CD4-positive, alpha-beta T cell (primary cell): ENCODE results near the gene TOX3. TPM values are rescaled to one million over a fixed set of nuclear protein-coding genes. Genes with fewer than 3 reads are reported as not detected.

Experiments used
- ATAC-seq: fragments of 200-7000 bp; cut with Tn5 transposase; one replicate; pipeline ENCODE4 v1.10.0; 2022; ENCODE audit warnings: mild to moderate bottlenecking; ENCODE audit not compliant: poor library complexity
- CTCF ChIA-PET: fragments of 350-600 bp; sonication (Branson Sonifier 250); formaldehyde crosslinking; loops from one replicate; lab custom pipeline; 2021; ENCODE audit warnings: antibody characterized with exemption, inconsistent platforms; lab: Charles Lee
- POLR2A ChIA-PET: fragments of 350-600 bp; sonication (Branson Sonifier 250); formaldehyde crosslinking; loops from one replicate; lab custom pipeline; 2021; ENCODE audit warnings: antibody characterized with exemption, inconsistent platforms; lab: Charles Lee
- DNase-seq, 14 experiments: peaks; one replicate each; pipeline ENCODE4 v3.0.0-alpha.2; 2013 to 2020; ENCODE audit warnings: mixed read lengths in 2 of 14
- H3K27ac ChIP-seq, 2 donors: one replicate each; pipeline versions ENCODE4 v1.5.1 to v1.7.0; 2013; ENCODE audit warnings: low read length in 2 of 2, low read depth in 1 of 2, mild to moderate bottlenecking in 1 of 2
- H3K27me3 ChIP-seq, 2 experiments: 1 replicate in 1 of 2; 2 replicates in 1 of 2; pipeline versions ENCODE4 v1.6.1 to v1.7.0; 2013; ENCODE audit warnings: low read length in 2 of 2, control low read depth in 1 of 2, mild to moderate bottlenecking in 1 of 2, moderate library complexity in 1 of 2; ENCODE audit not compliant: insufficient read depth in 2 of 2, control insufficient read depth in 1 of 2
- H3K36me3 ChIP-seq: one replicate; pipeline ENCODE4 v1.6.1; 2013; ENCODE audit warnings: low read length, control low read depth; ENCODE audit not compliant: insufficient read depth
- H3K4me1 ChIP-seq: one replicate; pipeline ENCODE4 v1.6.1; 2013; ENCODE audit warnings: low read length, control low read depth; ENCODE audit not compliant: insufficient read depth
- H3K4me3 ChIP-seq: one replicate; pipeline ENCODE4 v1.5.1; 2013; ENCODE audit warnings: mild to moderate bottlenecking, low read length, moderate library complexity
- H3K9me3 ChIP-seq, 2 experiments: 1 replicate in 1 of 2; 2 replicates in 1 of 2; pipeline versions ENCODE4 v1.6.1 to v1.7.0; 2013; ENCODE audit warnings: low read length in 2 of 2, mild to moderate bottlenecking in 2 of 2, control low read depth in 1 of 2, moderate library complexity in 1 of 2; ENCODE audit not compliant: control insufficient read depth in 1 of 2, insufficient read depth in 1 of 2
- H3K27ac Mint-ChIP-seq: one replicate; pipeline ENCODE4 v1.8.0; 2020; ENCODE audit warnings: mixed read lengths
- H3K27me3 Mint-ChIP-seq: one replicate; pipeline ENCODE4 v1.8.0; 2021; ENCODE audit warnings: mixed read lengths
- H3K36me3 Mint-ChIP-seq: one replicate; pipeline ENCODE4 v1.8.0; 2021; ENCODE audit warnings: low read depth, mixed read lengths
- H3K4me1 Mint-ChIP-seq: one replicate; pipeline ENCODE4 v1.8.0; 2021; ENCODE audit warnings: low read depth, mixed read lengths
- H3K4me3 Mint-ChIP-seq: one replicate; pipeline ENCODE4 v1.8.0; 2020; ENCODE audit warnings: mild to moderate bottlenecking, mixed read lengths
- H3K9me3 Mint-ChIP-seq: one replicate; pipeline ENCODE4 v1.8.0; 2020; ENCODE audit warnings: mixed read lengths
- intact Hi-C, 2 experiments: fragments of 100-400 bp; cut with DNase I in 1 of 2; cut with micrococcal nuclease in 1 of 2; formaldehyde crosslinking; loops; one replicate each; pipeline versions ENCODE4 v1.15.1 to v1.9.0; 2023 to 2025; cut with DNase I, micrococcal nuclease
- total RNA-seq, 174 experiments: library from RNA in 2 of 174; stranded (reverse) in 2 of 174; gene quantifications; one replicate each; pipeline ENCODE4 v1.2.3 and lab custom pipeline; 2021 to 2026
- TF ChIP-seq, protein P1 (sequence below): fragments of 200-600 bp; IDR thresholded peaks from one replicate; pipeline ENCODE4 v1.8.0; 2022; ENCODE audit warnings: antibody characterized with exemption, mild to moderate bottlenecking

Gene TOX3
- total RNA-seq, 2 experiments from 2014 or later = not detected

DNA sequence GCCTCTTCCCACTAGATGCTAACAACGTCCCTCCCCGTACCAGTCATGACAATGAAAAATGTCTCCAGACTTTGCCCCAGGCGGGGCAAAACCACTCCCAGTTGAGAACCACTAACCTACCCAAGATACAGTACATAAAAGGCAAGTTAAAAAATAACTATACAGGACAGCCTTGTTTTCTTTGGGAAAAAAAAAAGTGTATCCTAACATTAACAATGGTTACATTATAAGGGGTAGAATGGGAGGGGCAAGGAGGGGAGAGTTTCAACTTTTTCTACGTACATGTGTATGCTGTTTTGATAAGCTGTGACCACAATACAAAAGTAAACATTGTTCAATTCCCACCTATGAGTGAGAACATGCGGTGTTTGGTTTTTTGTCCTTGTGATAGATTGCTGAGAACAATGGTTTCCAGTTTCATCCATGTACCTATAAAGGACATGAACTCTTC is 94.9 kb downstream of the TOX3 start:
- H3K27ac ChIP-seq = no peak overlapping the region
- H3K4me3 ChIP-seq = no peak overlapping the region
- H3K27me3 ChIP-seq = no peaks in the 10 kb centered on the region
- DNase-seq (no peak), ATAC-seq (no peak)
- H3K27ac Mint-ChIP-seq = no peak overlapping the region
- no peaks in the 10 kb centered on the region for H3K27me3 Mint-ChIP-seq
- H3K4me3 Mint-ChIP-seq = no peak overlapping the region
- peaks cover 4% of the 10 kb centered on the region for H3K9me3 Mint-ChIP-seq
- H3K36me3 ChIP-seq = no peaks in the 10 kb centered on the region
- ChIA-PET CTCF (no interaction called here), POLR2A (no interaction called here)
- peaks cover 0 to 7% of the 10 kb centered on the region in 2 experiments for H3K9me3 ChIP-seq
- intact Hi-C loops = no loop called here
- TF ChIP-seq, protein P1, sequence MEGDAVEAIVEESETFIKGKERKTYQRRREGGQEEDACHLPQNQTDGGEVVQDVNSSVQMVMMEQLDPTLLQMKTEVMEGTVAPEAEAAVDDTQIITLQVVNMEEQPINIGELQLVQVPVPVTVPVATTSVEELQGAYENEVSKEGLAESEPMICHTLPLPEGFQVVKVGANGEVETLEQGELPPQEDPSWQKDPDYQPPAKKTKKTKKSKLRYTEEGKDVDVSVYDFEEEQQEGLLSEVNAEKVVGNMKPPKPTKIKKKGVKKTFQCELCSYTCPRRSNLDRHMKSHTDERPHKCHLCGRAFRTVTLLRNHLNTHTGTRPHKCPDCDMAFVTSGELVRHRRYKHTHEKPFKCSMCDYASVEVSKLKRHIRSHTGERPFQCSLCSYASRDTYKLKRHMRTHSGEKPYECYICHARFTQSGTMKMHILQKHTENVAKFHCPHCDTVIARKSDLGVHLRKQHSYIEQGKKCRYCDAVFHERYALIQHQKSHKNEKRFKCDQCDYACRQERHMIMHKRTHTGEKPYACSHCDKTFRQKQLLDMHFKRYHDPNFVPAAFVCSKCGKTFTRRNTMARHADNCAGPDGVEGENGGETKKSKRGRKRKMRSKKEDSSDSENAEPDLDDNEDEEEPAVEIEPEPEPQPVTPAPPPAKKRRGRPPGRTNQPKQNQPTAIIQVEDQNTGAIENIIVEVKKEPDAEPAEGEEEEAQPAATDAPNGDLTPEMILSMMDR = no peak
- H3K4me1 ChIP-seq = no peaks in the 10 kb centered on the region
- H3K4me1 Mint-ChIP-seq = no peaks in the 10 kb centered on the region
- no peaks in the 10 kb centered on the region for H3K36me3 Mint-ChIP-seq

DNA sequence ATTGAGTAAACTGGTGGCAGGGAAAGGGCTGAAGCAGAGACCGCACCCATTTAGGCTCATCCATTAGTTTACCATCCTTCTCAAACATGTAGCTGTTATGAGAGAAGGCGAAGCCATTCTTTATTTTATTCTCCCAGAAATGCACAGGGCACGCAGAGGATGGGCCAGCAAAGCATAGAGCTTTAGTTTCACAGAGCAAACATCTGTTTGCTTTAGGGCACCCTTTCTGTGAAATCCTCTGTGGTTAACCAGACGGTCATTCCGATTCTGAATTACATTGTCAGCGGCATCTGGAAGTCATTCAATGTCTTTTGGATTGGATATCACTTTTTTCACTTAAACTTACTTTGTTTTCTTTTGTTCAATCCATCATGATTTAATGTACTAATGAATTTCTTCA is 96.0 kb downstream of the TOX3 start:
- no peak for ATAC-seq
- Mint-ChIP-seq H3K27ac (no peak overlapping the region), H3K27me3 (no peaks in the 10 kb centered on the region), H3K9me3 (peaks cover 4% of the 10 kb centered on the region), H3K4me1 (no peaks in the 10 kb centered on the region), H3K4me3 (no peak overlapping the region), H3K36me3 (no peaks in the 10 kb centered on the region)
- Histone ChIP-seq H3K4me3 (no peak overlapping the region), H3K27me3 (no peaks in the 10 kb centered on the region), H3K9me3 (peaks cover 0 to 7% of the 10 kb centered on the region in 2 experiments), H3K4me1 (no peaks in the 10 kb centered on the region), H3K27ac (no peak overlapping the region), H3K36me3 (no peaks in the 10 kb centered on the region)
- TF ChIP-seq, protein P1 = no peak
- ChIA-PET POLR2A (no interaction called here), CTCF (no interaction called here)
- DNase-seq = no peak
- intact Hi-C loops = no loop called here

DNA sequence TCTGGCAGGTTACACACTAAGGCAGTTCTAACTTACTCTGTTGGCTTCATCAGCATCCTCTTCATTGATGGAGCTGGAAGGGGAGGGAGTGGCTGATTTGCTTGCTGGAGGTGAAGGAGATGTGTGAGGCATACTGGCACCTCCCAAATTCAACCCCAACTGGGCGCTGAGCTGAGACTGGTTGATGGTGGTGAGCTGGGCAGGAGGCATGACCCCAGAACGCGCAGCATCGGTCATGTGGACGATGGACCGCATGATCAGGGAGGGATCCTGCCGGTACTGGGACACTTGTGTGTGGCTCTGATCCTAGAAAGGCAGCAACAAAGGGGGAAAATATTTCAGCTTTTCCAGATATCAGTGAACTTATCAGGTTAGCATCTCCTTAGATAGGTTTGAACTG is 96.7 kb downstream of the TOX3 start:
- CTCF ChIA-PET = no interaction called here
- H3K4me1 Mint-ChIP-seq = no peaks in the 10 kb centered on the region
- H3K4me3 Mint-ChIP-seq = no peak overlapping the region
- Histone ChIP-seq H3K4me1 (no peaks in the 10 kb centered on the region), H3K27ac (no peak overlapping the region), H3K36me3 (no peaks in the 10 kb centered on the region), H3K27me3 (no peaks in the 10 kb centered on the region), H3K9me3 (peaks cover 0 to 7% of the 10 kb centered on the region in 2 experiments), H3K4me3 (no peak overlapping the region)
- DNase-seq (no peak), ATAC-seq (no peak)
- TF ChIP-seq, protein P1 = no peak
- POLR2A ChIA-PET = no interaction called here
- H3K27ac Mint-ChIP-seq = no peak overlapping the region
- no peaks in the 10 kb centered on the region for H3K27me3 Mint-ChIP-seq
- intact Hi-C loops = no loop called here
- H3K9me3 Mint-ChIP-seq = peaks cover 4% of the 10 kb centered on the region
- H3K36me3 Mint-ChIP-seq = no peaks in the 10 kb centered on the region
